ENCODE measurements around the gene SLC4A3.

Gene SLC4A3

GRCh38 chr2:219611306-219611705, 16.1 kb upstream of the SLC4A3 start:
- peaks cover 54% of the 10 kb centered on the region for H3K36me3 ChIP-seq (ENCODE audit: insufficient read depth, low read length)

DNA sequence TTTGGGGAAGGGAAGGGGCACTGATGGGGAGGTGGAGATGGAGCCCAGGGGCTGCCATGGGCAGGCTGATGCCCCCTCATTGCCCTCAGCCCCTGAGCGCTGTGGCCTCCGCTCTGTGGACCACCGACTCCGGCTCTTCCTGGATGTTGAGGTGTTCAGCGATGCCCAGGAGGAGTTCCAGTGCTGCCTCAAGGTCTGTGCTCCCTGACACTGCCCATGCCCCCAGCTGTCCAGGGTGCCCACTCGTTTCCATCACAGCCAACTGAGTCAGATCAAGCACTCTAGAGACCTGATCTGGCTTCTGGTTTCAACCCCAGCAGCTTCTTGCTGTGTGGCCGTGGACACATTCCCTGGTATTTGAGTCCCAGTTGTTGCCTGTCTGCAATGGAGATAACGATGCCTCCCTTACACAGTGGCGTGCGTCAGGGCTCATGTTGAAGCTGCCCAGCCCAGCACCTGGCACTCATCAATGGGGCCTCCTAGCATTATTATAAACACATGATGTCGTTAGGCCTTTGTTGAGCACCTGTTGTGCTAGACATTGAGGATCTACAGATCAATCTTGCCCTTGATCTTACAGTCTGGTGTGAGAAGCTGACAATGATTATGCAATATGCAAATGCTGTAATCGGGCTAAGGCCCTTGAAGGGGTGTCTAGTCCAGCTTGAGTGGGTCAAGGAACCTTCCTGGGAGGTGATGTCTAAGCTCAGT, 15.4 kb upstream of the SLC4A3 start:
- H2AFZ ChIP-seq (ENCODE audit: low read depth, low read length) = no peak overlapping the region
- TF ChIP-seq EZH2 (IDR thresholded peaks at IDR 0.05; ENCODE audit: borderline replicate concordance, low read depth, low read length, severe bottlenecking) = no peak
- no peak for TF ChIP-seq CTCF (IDR thresholded peaks at IDR 0.05; ENCODE audit: borderline replicate concordance, extremely low read depth, low read length, poor library complexity, severe bottlenecking)
- H3K36me3 ChIP-seq (ENCODE audit: insufficient read depth, low read length) = peaks cover 51% of the 10 kb centered on the region
- H3K4me3 ChIP-seq (ENCODE audit: low read depth in 1 of 2, low read length in 2 of 2) = no peak overlapping the region
- ATAC-seq (ENCODE audit: insufficient read depth, low read depth) (no peak), DNase-seq (no peak)
- H3K4me1 ChIP-seq (ENCODE audit: insufficient read depth, low read length) = no peaks in the 10 kb centered on the region
- no peaks in the 10 kb centered on the region for H3K9me3 ChIP-seq (ENCODE audit: insufficient read depth, low read length, severe bottlenecking)
- no peaks in the 10 kb centered on the region for H3K27me3 ChIP-seq (ENCODE audit: insufficient read depth, low read length, poor library complexity)
- no peak overlapping the region for H3K9ac ChIP-seq (ENCODE audit: low read depth, low read length)
- no peaks in the 10 kb centered on the region for H4K20me1 ChIP-seq (ENCODE audit: insufficient read depth, low read length)
- H3K27ac ChIP-seq (ENCODE audit: low read length) = no peak overlapping the region
- H3K4me2 ChIP-seq (ENCODE audit: insufficient read depth, low read length) = no peak overlapping the region
- no peaks in the 10 kb centered on the region for H3K79me2 ChIP-seq (ENCODE audit: insufficient read depth, low read length)

More at GRCh38 chr2:219611306-219611705, 16.1 kb upstream of the SLC4A3 start:
- no peak overlapping the region for H3K27ac ChIP-seq (ENCODE audit: low read length)
- H3K9ac ChIP-seq (ENCODE audit: low read depth, low read length) = no peak overlapping the region
- H3K4me1 ChIP-seq (ENCODE audit: insufficient read depth, low read length) = no peaks in the 10 kb centered on the region
- H3K4me3 ChIP-seq (ENCODE audit: low read depth in 1 of 2, low read length in 2 of 2) = no peak overlapping the region
- ATAC-seq (ENCODE audit: insufficient read depth, low read depth) = no peak
- no peaks in the 10 kb centered on the region for H4K20me1 ChIP-seq (ENCODE audit: insufficient read depth, low read length)
- H3K79me2 ChIP-seq (ENCODE audit: insufficient read depth, low read length) = no peaks in the 10 kb centered on the region
- H2AFZ ChIP-seq (ENCODE audit: low read depth, low read length) = no peak overlapping the region
- TF ChIP-seq EZH2 (IDR thresholded peaks at IDR 0.05; ENCODE audit: borderline replicate concordance, low read depth, low read length, severe bottlenecking) (no peak), CTCF (IDR thresholded peaks at IDR 0.05; ENCODE audit: borderline replicate concordance, extremely low read depth, low read length, poor library complexity, severe bottlenecking) (no peak)
- no peaks in the 10 kb centered on the region for H3K27me3 ChIP-seq (ENCODE audit: insufficient read depth, low read length, poor library complexity)
- H3K4me2 ChIP-seq (ENCODE audit: insufficient read depth, low read length) = no peak overlapping the region
- H3K9me3 ChIP-seq (ENCODE audit: insufficient read depth, low read length, severe bottlenecking) = no peaks in the 10 kb centered on the region
- no peak for DNase-seq

GRCh38 chr2:219612577-219613286, 14.7 kb upstream of the SLC4A3 start:
- no peak for ATAC-seq (ENCODE audit: insufficient read depth, low read depth)
- TF ChIP-seq CTCF (IDR thresholded peaks at IDR 0.05; ENCODE audit: borderline replicate concordance, extremely low read depth, low read length, poor library complexity, severe bottlenecking) = no peak
- no peak for TF ChIP-seq EZH2 (IDR thresholded peaks at IDR 0.05; ENCODE audit: borderline replicate concordance, low read depth, low read length, severe bottlenecking)
- Histone ChIP-seq H3K9ac (ENCODE audit: low read depth, low read length) (no peak overlapping the region), H4K20me1 (ENCODE audit: insufficient read depth, low read length) (no peaks in the 10 kb centered on the region), H2AFZ (ENCODE audit: low read depth, low read length) (no peak overlapping the region), H3K79me2 (ENCODE audit: insufficient read depth, low read length) (no peaks in the 10 kb centered on the region), H3K27ac (ENCODE audit: low read length) (no peak overlapping the region), H3K4me1 (ENCODE audit: insufficient read depth, low read length) (no peaks in the 10 kb centered on the region), H3K4me2 (ENCODE audit: insufficient read depth, low read length) (no peak overlapping the region), H3K9me3 (ENCODE audit: insufficient read depth, low read length, severe bottlenecking) (no peaks in the 10 kb centered on the region), H3K27me3 (ENCODE audit: insufficient read depth, low read length, poor library complexity) (no peaks in the 10 kb centered on the region), H3K36me3 (ENCODE audit: insufficient read depth, low read length) (peaks cover 49% of the 10 kb centered on the region), H3K4me3 (ENCODE audit: low read depth in 1 of 2, low read length in 2 of 2) (no peak overlapping the region)
- no peak for DNase-seq

Measured in DND-41 (cell line).